ENCODE results near the gene UBB.

The UBB gene

DNA sequence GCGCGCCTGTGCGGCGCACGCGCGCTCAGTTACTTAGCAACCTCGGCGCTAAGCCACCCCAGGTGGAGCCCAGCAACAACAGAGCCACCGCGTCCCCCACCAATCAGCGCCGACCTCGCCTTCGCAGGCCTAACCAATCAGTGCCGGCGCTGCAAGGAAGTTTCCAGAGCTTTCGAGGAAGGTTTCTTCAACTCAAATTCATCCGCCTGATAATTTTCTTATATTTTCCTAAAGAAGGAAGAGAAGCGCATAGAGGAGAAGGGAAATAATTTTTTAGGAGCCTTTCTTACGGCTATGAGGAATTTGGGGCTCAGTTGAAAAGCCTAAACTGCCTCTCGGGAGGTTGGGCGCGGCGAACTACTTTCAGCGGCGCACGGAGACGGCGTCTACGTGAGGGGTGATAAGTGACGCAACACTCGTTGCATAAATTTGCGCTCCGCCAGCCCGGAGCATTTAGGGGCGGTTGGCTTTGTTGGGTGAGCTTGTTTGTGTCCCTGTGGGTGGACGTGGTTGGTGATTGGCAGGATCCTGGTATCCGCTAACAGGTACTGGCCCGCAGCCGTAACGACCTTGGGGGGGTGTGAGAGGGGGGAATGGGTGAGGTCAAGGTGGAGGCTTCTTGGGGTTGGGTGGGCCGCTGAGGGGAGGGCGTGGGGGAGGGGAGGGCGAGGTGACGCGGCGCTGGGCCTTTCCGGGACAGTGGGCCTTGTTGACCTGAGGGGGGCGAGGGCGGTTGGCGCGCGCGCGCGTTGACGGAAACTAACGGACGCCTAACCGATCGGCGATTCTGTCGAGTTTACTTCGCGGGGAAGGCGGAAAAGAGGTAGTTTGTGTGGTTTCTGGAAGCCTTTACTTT is at the start of gene UBB:
TSS of gene UBB (plus strand) at position 452 of the 856 bp plus-strand sequence. CDS start 817 bp downstream, outside the sequence.
- peak; percentile 100 for DNase-seq (ENCODE audit: low read depth)

DNA sequence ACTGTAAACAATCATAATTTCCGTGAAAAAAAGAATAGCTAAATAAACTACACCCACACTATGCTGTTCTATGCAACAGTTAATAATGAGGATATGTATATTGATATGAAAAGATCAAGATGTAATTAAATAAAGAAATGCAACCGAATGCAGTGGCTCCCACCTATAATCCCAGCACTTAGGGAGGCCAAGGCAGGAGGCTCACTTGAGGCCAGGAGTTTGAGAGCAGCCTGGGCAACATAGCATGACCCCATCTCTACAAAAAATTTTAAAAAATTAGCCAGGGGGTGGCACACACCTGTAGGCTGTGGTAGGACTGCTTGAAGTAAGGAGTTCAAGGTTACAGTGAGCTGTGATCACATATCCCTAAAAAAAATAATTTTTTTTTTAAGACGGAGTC is 42.5 kb upstream of the UBB start:
- no peak for DNase-seq (ENCODE audit: low read depth)

DNA sequence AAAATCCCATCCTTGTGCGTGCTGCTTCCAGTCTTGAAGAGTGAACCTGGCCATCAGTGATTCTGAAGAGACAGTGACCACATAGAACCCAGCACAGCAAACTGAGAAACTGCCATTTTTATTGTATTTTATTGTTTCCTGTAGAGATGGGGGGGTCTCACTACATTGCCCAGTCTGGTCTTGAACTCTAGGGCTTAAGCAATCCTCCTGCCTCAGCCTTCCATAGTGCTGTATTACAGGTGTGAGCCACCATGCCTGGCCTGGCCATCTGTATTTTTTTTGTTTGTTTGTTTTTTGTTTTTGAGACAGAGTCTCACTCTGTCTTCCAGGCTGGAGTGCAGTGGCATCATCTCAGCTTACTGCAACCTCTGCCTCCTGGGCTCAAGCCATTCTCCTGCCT is 41.5 kb upstream of the UBB start:
- DNase-seq (ENCODE audit: low read depth) = no peak

DNA sequence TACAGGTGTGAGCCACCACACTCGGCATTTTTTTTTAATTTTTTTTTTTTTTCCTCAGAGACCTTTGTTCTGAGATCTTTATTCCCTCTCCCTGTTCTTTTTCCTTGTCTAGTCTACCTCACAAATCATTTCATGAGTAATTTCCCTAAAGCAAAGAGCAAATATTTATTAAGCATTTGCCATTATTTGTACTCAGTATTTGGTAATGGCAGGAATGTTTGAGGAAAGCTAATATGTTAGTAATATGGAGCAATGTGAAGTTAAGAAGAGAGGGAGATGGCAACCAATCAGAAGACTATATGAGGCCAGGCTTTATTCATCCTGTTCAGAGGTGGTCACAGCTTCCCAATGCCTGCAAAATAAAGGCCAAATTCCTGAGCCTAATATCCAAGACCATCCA is 40.9 kb upstream of the UBB start:
- DNase-seq (ENCODE audit: low read depth) = no peak

DNA sequence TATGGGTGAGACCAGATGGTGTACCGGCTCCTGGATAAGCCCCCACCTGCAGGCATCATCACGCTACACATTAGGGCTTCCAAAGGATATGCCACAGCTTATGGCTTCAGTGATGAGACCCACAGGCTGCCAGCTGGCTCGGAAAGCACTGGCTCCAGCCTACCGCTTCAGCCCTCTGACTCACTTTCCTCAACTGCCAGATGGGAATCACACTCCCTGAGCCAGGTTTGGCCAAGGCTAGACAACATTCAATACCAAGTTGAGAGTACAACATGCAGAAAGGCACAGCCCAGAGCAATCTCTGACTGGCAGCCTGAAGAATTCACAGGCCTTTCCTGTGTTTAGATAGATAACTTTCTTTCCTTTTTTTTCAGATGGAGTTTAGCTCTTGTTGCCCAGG is 37.9 kb upstream of the UBB start:
- peak; percentile 72 for DNase-seq (ENCODE audit: low read depth)

DNA sequence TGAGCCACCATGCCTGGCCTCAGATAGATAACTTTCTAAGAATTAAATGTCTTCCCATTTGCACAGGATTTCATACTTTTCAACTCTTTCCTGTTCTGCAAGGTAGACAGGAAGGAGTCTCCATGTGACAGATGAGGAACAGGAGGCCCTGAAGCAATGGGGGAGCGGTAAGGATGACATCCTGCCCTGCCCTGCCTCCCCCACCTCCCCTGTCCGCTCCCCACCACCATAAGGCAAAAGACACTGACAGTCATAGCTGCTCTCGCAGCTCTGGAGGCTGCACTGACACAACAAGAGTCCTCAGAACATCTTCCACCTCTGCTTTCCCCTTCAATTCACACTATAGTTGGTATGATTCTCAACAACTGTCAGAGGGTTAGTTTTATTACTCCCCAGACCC is 37.3 kb upstream of the UBB start:
- no peak for DNase-seq (ENCODE audit: low read depth)

DNA sequence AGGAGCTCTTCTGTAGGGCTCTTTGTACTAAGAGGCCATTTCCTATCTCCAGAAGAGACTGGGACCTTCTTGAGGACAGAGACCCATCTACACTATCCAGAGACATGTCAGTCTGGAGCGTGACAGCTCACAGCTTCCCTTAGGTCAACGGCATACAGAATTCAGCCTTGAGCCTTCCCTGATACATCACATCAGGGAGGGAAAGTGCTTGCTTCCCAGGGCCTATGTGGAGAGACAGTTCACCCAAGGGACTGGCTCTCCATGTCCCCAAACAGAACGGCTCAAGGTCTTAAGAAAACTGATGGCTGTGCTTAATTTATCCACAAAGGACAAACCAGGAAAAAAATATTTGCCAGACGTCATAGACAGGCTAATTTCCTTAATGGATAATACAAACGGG is 35.3 kb upstream of the UBB start:
- DNase-seq (ENCODE audit: low read depth) = no peak

DNA sequence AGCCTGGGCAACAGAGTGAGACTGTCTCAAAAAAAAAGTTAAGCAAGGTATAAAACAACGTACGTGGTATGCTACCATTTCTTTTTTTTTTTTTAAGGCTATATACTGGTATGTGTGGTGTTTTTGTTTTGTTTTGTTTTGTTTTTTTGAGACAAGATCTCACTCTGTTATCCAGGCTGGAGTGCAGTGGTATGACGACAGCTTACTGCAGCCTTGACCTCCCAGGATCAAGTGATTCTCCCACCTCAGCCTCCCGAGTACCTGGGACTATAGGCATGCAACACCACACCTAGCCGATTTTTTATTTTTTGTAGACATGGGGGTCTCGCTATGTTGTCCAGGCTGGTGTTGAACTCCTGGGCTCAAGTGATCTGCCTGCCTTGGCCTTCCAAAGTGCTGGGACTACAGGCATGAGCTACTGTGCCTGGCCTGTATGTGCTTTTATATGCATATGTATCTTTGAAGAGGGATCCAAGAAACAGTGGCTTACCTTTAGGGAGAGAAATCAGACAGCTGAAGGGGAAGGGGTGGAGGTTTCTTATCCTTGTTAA is 34.1 kb upstream of the UBB start:
- no peak for DNase-seq (ENCODE audit: low read depth)

DNA sequence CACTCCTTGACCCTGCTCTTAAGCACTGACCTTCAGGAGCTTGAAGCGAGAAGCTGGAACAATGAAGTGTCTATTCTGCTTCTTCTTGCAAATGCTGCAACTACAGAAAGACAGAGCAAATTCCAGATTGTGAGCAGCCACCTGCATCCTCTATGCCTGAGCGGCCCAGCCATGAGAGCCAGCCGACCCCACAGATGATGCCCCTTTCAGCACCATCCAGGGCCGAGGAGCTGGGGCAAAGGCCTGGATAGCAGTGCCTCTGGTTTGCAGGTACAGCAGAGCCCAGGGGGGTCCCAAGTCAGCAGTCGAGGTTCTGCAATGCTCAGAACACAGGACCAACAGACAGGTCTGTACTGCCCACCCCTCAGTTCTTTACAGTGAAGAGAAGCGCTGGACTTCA is 32.3 kb upstream of the UBB start:
- DNase-seq (ENCODE audit: low read depth) = no peak

DNA sequence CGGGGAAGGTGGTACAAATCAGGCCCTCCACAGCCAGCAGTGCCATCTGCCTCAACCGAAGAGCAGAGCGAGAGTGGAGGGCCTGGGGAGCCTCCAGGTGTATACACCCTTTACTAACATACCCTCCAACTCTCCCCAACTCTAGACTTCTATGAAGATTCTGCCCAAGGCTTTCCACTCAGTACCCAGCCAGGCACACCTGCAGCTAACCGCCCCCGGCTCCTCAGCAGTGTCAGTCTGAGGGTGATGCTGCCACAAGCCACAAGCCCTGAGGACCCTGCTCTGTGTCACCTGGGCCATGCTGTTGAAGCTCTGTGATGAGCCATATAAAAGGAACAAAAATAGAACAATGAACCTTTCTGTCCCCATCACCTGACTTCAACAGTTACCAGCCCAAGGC is 31.5 kb upstream of the UBB start:
- no peak for DNase-seq (ENCODE audit: low read depth)

DNA sequence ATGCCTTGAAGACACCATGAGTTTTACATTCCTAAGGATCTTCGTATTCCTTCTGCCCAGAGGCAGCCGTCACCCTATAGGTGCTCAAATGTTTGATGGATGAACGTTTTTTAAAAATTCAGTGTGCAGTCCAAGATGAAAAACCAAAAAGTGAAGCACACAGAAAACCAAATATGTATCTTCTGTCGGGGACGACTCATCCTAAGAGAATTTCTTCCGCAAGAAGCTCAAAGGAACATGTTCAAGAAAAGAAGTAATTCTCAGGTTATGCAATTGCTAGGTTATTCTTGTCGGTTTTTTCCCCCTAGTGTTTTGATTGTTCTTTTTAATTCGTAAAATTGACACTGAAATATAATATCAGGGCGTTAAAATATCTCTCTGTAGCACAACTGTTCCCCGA is 29.1 kb upstream of the UBB start:
- peak; percentile 49 for DNase-seq (ENCODE audit: low read depth)

DNA sequence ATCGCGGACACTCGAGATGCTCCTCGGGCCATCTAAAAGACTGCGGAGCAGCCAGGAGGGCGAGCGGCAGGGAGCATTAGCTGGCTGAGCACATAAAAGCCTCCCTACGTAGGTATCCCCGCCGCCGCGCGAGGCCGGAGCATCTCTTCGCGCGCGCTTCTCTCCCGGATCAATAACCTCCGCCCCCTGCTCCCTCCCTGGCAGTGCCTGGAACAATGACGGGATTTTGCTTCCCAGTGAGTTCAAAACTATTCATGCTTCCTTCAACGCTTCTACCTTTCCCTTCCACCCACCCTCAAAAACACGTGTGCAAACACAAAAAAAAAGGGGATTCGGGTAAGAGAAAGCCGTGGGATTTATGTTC is 28.6 kb upstream of the UBB start:
- DNase-seq (ENCODE audit: low read depth) = peak; percentile 13

DNA sequence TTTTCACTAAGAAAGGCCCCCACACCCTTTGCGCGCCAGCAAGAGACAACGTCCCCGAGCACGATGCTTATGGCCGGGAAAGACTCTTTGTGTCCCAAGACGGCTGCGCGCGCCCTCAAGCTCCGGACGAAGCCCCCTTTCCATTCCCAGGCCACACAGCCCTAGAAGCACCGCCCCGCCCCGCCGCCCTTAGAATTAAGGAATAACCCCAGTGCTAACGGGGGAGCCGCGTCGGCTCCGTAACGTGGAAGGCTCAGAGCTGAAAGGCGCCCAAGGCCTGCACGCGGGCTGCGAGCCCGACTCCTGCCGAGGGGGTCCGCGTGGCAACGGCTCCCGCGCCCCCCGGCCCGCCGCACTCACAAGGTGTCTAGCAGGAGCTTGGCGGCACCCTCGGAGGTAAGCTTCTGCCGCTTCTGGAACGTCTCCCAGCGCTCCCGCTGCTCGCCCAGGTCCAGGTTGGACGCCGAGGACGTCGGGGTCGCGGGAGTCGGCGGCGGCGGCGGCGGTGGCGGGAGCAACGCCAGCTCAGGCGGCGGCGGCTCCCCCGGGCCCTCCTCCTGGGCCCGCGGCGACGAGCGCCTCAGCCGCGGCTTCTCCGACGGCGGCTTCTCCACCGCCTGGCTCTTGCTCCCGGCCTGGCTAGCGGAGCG is 28.1 kb upstream of the UBB start:
- DNase-seq (ENCODE audit: low read depth) = no peak

DNA sequence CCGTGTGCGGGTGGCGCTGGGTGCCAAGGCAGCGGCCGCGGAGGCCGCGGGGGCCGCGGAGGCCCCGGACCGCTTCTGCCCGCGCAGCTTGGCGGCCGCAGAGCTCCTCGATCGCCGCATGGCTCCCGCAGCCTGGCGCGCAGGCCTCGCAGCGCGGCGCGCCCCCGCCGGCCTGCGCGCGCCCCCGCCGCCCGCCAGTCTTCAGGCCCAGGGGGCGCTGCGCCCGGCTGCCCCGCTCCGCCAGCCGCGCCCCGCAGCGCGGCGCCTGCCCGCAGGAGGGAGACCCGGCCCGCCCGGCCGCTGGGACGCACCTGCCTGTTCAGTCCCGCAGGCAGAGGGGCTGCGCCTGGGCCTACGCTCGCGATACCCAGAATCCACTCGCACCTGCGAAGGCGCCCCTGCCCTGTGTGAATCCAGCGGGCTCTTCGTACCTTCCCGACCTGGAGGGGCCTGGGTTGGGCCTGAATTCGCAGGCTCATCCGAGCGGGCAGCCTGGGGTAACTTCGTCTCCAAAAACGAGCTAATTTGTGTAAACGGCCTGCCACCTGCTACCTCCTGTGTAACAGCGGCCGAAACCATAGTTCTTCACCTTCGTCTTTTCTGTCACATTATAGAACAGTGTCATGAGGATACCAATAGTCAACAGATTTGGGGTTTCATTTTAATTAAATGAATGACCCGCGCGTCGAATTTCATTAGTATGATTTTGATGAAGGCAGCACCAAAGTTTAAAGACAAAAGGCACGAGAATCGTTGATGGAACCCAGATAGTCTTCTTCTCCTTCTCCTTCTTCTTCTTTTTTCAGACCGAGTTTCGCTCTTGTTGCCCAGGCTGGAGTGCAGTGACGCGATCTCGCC is 27.3 kb upstream of the UBB start, which contains the start of gene CENPV:
TSS of gene CENPV (minus strand) at position 153 of the 858 bp plus-strand sequence. CDS start at position 120, 33 bp downstream.
- DNase-seq (ENCODE audit: low read depth) = peak; percentile 18

DNA sequence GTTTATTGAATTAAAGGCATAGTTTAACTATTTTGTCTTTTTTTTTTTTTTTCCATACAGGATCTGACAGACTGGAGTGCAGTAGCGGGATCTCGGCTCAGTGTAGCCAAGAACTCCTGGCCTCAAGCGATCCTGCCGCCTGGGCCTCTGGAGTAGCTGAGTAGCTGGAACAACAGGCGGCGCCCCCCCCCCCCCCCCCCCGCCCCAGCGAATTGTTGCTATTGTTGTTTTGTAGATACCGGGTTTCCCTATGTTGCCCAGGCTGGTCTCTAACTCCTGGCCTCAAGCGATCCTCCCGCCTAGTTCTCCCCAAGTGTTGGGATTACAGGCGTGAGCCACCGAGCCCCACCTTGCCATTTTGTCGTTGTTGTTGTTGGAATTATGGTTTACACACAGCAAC is 26.3 kb upstream of the UBB start:
- no peak for DNase-seq (ENCODE audit: low read depth)

DNA sequence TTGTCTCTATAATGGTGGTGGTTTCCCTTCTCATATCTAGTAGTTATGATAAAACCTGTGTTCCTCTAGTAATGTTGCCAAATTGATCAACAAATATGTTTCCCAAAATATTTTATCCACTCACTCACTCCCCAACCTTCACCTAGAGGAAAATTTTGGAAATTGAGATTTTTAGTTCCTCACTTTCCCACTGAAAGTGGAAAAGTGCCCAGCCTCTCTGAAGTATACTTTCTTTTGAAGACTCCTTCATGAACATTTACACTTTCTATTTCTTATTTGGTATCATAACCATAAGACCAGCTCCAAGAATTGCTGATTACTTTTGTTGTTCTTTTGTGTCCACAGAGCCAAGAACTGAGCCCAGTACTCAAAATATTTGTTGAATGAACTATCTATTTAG is 22.5 kb upstream of the UBB start:
- no peak for DNase-seq (ENCODE audit: low read depth)

DNA sequence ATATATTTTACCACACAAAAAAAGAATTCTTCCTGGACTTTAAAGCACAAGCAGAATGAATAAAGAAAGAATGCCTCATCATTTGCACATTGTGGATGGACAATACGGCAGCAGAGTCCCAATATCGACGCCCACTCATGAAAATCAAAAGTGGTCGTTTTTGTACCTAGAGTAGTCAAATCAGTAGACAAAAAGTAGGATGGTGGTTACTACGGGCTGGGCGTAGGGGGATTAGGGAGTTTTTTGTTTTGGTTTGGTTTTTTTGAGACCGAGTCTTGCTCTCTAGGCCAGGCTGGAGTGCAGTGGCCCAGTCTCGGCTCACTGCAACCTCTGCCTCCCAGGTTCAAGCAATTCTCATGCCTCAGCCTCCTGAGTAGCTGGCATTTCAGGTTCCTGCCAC is 19.0 kb upstream of the UBB start:
- no peak for DNase-seq (ENCODE audit: low read depth)

DNA sequence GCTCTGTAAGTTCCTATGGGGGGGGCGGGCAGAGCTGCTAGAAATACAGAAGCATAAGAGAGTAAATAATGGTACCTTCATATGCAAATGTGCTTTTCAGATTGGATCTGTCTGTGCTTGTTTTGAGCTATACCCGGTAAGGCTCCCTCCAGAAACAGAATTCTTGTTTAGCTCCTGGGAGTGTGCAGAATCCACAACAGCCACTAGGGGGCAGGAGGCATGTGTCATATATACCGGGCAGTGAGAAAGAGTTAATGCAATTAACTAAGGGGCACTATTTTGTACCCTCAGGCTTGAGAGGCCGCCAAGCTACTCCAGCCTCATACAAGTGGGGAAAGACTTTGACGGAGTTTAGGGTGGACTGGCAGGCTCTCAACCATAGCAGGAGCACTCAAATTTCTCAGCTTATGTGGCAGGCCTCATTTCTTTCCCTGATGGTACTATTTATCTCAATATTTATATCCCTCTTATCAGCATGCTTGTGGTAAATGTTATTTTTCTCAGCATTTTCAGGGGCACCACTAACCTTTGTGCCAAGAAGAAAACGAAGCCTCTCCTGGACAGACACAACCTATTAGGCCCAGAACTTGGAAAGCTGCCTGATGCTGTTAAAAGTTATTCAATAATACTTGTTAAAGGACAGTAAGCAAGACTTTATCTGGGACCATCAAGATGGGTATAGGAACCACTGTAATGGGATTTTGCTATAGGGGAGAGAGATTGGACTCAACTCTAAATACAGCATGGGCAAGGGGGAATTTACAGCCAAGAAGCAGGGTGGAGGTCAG is 16.9 kb upstream of the UBB start:
- DNase-seq (ENCODE audit: low read depth) = peak; percentile 61

DNA sequence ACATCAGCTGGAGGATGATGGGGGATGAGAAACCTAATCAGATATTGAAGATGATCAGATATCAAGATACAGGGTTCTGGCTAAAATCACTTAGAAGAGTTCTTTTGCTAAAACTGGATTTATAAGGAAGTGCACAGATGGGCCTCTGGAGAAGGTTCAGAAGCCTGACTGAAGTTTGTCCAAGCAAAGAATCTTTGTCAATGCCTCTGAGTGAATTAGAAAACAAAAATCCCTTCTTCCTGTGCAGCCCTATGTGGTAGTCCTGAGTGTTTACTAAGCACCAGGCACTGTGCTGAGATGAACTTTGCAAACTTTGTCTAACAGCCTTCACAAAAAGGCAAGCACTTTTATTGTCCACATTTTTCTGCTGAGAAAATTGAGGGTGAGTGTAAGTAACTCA is 16.3 kb upstream of the UBB start:
- no peak for DNase-seq (ENCODE audit: low read depth)

DNA sequence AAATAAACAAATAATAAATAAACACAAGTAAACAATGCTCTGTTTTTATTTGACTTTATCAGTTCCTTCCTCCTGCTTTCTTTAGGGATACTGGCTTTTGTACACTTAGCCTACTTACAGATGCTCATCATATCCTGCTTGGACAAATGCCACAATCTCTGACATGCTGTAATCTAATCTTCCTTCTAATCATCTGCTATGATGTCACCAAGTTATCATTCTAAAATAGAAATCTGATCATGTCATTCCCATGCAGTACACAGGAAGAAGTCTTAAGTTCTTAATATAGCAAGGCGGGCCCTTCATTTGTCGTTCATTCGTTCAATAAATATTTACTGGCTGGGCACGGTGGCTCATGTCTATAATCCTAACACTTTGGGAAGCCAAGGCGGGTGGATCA is 9.1 kb upstream of the UBB start:
- DNase-seq (ENCODE audit: low read depth) = peak; percentile 79

DNA sequence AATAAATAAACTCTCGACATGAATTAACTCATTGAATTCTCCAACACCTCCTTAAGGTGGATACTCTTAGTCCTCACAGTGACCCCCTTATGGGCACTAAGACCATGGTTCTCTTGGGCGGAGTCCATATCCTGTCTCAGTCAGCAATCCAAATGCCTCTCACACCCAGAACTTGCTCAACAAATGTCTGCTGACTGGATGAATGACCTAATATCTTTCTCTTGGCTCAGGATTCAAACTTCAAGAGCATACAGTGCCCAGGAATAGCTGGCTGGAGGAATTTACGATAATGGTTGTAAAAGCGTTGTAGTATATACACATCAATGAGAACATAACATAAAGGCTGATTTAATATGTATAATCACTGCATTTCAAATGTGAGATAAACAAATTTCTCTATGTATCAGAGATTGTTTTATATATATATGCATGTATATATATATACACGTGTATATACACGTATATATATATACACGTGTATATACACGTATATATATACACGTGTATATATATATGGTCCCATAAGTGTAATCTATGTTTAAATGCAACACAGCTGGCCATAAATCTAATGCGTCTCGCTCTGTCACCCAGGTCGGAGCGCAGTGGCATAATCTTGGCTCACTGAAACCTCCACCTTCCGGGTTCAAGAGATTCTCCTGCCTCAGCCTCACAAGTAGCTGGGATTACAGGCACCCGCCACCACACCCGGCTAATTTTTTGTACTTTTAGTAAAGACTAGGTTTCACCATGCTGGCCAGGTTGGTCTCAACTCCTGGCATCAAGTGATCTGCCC is 6.5 kb upstream of the UBB start:
- peak; percentile 77 for DNase-seq (ENCODE audit: low read depth)

Data from fibroblast of gingiva (primary cell).